Thyroid gland (tissue), 4 donors: ENCODE measurements around the gene ABCC3.

Source experiments
- CTCF ChIP-seq, 6 experiments: fragments of 200-600 bp in 3 of 6; fragments of 450-650 bp in 3 of 6; sonication (generic) in 3 of 6; IDR thresholded peaks; one replicate each; pipeline ENCODE4 v1.5.1; 2016 to 2019; ENCODE audit warnings: antibody characterized with exemption in 6 of 6, mild to moderate bottlenecking in 2 of 6, inconsistent platforms in 1 of 6, moderate library complexity in 1 of 6
- POLR2A ChIP-seq, 2 donors: fragments of 450-650 bp; IDR thresholded peaks; one replicate each; pipeline ENCODE4 v1.6.1; 2017; ENCODE audit warnings: antibody characterized with exemption in 2 of 2, mild to moderate bottlenecking in 2 of 2, moderate library complexity in 1 of 2

- TF ChIP-seq CTCF (IDR thresholded peaks at IDR 0.05): no peak
- no peak for TF ChIP-seq POLR2A (IDR thresholded peaks at IDR 0.05)
Observed at GRCh38 chr17:50587571-50587970, 47.1 kb upstream of the ABCC3 start.
